HUES6 (cell line): ENCODE measurements around the gene EPN2.

ENCODE experiments used
- H3K27ac ChIP-seq: 2 replicates; pipeline ENCODE4 v1.7.0; 2013; ENCODE audit warnings: low read depth, mild to moderate bottlenecking, low read length, inconsistent platforms
- H3K27me3 ChIP-seq: 2 replicates; pipeline ENCODE4 v1.6.1; 2013; ENCODE audit warnings: low read length; ENCODE audit not compliant: control insufficient read depth, insufficient read depth
- H3K36me3 ChIP-seq: 2 replicates; pipeline ENCODE4 v1.6.1; 2013; ENCODE audit warnings: low read length; ENCODE audit not compliant: control insufficient read depth, insufficient read depth
- H3K4me1 ChIP-seq: 2 replicates; pipeline ENCODE4 v1.6.1; 2013; ENCODE audit warnings: low read length; ENCODE audit not compliant: control insufficient read depth, insufficient read depth
- H3K4me3 ChIP-seq: 2 replicates; pipeline ENCODE4 v1.5.1; 2013; ENCODE audit warnings: low read depth, low read length
- H3K9ac ChIP-seq: one replicate; pipeline ENCODE4 v1.6.1; 2013; ENCODE audit warnings: mild to moderate bottlenecking, low read length
- H3K9me3 ChIP-seq: 2 replicates; pipeline ENCODE4 v1.6.1; 2013; ENCODE audit warnings: low read depth, low read length; ENCODE audit not compliant: control insufficient read depth, insufficient read depth

Gene EPN2

DNA sequence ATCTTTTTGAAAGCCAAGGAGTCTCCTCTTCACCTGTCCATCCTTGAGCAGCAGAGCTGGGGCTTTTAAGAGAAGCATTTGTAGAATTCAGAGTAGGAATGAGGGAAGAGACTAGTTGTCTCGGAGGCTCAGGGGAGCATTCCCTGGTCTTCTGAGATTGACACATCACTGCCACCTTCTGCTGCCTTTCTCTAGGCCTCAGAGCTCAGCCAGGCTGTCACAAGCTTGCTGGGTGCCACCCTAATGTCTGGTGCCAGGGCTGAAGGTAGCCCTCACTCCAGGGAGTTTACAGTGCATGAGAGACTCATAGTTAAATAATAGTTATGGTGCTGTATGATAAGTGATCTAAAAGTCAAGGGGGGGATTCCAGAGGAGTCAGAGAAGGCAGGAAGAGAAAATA is 85.7 kb downstream of the EPN2 start:
- H3K27ac ChIP-seq = no peak overlapping the region
- no peaks in the 10 kb centered on the region for H3K27me3 ChIP-seq
- peaks cover 22% of the 10 kb centered on the region for H3K36me3 ChIP-seq
- peaks cover 5% of the 10 kb centered on the region; the same call in 1 of the 2 replicates for H3K9me3 ChIP-seq
- no peak overlapping the region for H3K4me3 ChIP-seq
- H3K9ac ChIP-seq = no peak overlapping the region
- H3K4me1 ChIP-seq = peaks cover 8% of the 10 kb centered on the region

DNA sequence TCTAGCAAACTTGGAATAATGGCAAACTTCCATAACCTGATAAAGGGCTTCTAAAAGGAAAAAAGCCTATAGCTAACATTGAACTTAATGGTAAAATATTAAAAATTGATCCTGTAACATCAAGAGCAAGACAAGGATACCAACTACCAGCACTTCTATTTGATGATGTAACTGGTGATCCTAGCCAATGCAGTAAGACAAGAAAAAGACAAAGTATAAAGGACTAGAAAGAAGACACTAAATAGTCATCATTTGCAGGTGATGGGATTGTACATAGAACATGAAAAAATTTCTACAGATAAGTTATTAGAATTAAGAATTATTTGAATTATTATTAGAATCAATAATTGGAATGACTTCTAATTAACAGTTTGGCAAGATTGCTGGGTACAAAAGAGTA is 88.4 kb downstream of the EPN2 start:
- no peak overlapping the region for H3K27ac ChIP-seq
- no peak overlapping the region for H3K9ac ChIP-seq
- H3K27me3 ChIP-seq = no peaks in the 10 kb centered on the region
- peaks cover 7% of the 10 kb centered on the region; the same call in 1 of the 2 replicates for H3K4me1 ChIP-seq
- H3K4me3 ChIP-seq = no peak overlapping the region
- H3K9me3 ChIP-seq = peaks cover 5% of the 10 kb centered on the region; the same call in 1 of the 2 replicates
- H3K36me3 ChIP-seq = peaks cover 40% of the 10 kb centered on the region

DNA sequence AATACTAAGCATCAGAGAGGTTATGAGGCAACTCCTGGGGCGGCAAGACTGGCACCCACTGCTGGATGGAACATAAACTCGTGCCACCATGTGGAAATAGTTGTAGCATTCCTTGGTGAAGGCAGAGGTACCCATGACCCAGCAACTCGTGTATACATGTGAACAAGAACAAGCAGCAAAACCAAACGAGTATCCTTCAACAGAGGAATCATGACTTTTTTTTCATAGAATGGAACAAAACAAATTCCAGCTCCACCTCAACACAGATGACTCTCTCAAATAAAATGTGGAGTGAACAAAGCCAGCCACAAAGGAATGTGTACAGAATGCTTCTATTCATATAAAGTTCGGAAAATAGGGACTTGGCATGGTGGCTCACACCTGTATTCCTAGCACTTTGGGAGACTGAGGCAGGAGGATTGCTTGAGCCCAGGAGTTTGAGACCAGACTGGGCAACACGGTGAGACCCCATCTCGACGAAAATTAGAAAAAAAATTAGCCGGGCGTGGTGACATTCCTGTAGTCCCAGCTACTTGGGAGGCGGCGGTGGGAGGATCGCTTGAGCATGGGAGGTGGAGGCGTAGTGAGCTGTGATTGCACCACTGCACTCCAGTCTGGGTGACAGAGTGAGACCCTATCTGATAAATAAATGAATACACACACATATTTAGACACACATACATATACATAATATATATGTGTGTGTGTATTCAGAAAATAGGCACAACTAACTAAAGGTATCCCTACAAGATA is 90.0 kb downstream of the EPN2 start:
- Histone ChIP-seq H3K4me1 (no peaks in the 10 kb centered on the region; the same call in 1 of the 2 replicates), H3K27ac (no peak overlapping the region), H3K9me3 (peaks cover 5% of the 10 kb centered on the region; the same call in 1 of the 2 replicates), H3K9ac (no peak overlapping the region), H3K36me3 (peaks cover 51% of the 10 kb centered on the region), H3K27me3 (no peaks in the 10 kb centered on the region), H3K4me3 (no peak overlapping the region)

DNA sequence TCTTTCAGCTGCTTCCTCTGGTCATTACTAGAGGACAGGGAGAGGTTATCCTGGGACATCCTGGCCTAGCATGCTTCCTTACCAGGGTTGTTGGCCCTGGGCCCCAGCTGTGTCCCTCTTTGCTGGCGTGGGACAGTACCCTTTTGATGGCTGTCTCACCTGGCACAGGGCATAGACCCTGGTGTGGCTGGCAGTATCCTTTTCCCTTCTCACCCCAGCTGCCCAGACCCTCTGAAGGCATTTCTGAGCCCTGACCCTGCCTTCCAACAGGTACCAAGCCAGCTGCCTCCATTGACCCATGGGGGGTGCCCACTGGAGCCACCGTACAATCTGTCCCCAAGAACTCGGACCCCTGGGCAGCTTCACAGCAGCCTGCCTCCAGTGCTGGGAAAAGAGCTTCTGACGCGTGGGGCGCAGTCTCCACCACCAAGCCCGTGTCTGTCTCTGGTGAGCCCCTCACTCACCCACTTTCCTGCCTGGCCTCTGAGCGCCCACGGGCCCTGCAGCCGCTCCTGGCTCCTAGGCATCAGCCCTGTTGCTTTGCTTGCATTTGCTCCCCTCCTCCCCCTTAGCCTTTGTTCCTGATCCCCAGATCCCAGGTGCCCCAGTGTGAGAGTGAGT is 91.4 kb downstream of the EPN2 start:
- H3K27me3 ChIP-seq = no peaks in the 10 kb centered on the region
- peaks cover 56% of the 10 kb centered on the region for H3K36me3 ChIP-seq
- H3K27ac ChIP-seq = no peak overlapping the region
- no peak overlapping the region for H3K9ac ChIP-seq
- H3K4me3 ChIP-seq = no peak overlapping the region
- H3K4me1 ChIP-seq = peaks cover 3% of the 10 kb centered on the region; the same call in 1 of the 2 replicates
- H3K9me3 ChIP-seq = peaks cover 5% of the 10 kb centered on the region; the same call in 1 of the 2 replicates

DNA sequence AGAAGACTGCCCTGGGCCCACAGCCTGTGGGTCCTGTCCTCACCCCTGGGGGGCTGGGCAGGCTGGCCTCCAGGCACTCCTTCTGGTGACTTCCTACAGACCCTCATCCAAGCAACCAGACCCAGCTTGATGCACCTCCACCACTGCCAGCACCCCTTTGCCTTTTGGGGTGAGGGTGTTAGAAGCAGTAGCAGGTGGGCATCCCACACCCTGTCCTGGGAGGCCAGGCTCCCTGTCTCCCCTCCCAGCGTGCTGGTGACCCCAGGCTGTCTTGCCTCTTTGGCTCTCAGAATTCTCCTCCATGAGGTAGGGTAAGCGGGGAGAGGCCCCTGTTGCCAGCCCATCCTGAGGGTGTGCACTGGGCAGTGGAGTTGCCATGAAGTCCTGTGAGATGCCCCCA is 92.0 kb downstream of the EPN2 start:
- Histone ChIP-seq H3K4me1 (peaks cover 7% of the 10 kb centered on the region; the same call in 1 of the 2 replicates), H3K9ac (no peak overlapping the region), H3K36me3 (peaks cover 58% of the 10 kb centered on the region), H3K27ac (no peak overlapping the region), H3K4me3 (no peak overlapping the region), H3K27me3 (no peaks in the 10 kb centered on the region), H3K9me3 (peaks cover 5% of the 10 kb centered on the region; the same call in 1 of the 2 replicates)

DNA sequence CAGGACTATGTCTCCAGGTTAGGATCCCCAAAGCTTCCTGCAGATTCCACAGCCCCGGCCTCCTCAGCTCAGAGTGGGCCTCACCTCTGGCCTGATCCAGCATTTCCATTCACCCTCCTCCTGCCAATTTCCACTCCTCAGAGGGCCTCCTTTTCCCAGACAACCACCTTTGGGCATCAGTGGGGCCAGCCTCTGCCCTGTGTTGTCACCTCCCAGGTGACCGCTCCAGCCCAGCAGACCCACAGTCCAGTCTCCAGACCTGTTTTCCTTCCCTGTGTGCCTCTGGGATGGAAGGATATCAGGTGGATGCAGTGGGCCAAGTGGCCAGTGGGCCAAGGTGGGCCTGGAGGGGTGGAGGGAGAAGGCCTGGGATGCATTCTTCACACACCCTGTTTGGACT is 92.7 kb downstream of the EPN2 start:
- no peak overlapping the region for H3K9ac ChIP-seq
- H3K36me3 ChIP-seq = peaks cover 61% of the 10 kb centered on the region
- peaks cover 5% of the 10 kb centered on the region; the same call in 1 of the 2 replicates for H3K9me3 ChIP-seq
- H3K27ac ChIP-seq = no peak overlapping the region
- no peaks in the 10 kb centered on the region for H3K27me3 ChIP-seq
- H3K4me1 ChIP-seq = peaks cover 7% of the 10 kb centered on the region; the same call in 1 of the 2 replicates
- no peak overlapping the region for H3K4me3 ChIP-seq

DNA sequence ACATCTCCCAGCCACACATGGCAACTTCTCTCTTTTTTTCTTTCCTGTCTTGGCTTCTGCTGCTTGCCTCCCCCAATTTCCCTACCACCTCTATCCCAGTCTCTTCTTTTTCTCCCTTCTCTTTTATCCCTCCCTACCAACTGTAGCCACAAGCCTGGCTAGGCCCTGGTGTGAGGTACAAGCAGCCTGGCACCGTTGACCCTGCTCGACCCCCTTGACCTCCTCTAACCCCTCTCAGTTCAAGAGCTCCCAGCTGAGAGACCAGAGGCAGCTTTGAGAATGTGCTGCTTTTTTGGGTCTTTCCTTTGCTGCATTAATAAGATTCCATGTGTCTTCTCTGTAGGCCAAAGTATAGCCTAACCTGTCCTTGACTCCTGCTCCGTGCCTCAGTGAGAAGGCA is 93.1 kb downstream of the EPN2 start:
- Histone ChIP-seq H3K4me1 (peaks cover 7% of the 10 kb centered on the region; the same call in 1 of the 2 replicates), H3K27me3 (no peaks in the 10 kb centered on the region), H3K9ac (no peak overlapping the region), H3K27ac (no peak overlapping the region), H3K9me3 (peaks cover 3% of the 10 kb centered on the region; the same call in 1 of the 2 replicates), H3K36me3 (peaks cover 58% of the 10 kb centered on the region), H3K4me3 (no peak overlapping the region)

DNA sequence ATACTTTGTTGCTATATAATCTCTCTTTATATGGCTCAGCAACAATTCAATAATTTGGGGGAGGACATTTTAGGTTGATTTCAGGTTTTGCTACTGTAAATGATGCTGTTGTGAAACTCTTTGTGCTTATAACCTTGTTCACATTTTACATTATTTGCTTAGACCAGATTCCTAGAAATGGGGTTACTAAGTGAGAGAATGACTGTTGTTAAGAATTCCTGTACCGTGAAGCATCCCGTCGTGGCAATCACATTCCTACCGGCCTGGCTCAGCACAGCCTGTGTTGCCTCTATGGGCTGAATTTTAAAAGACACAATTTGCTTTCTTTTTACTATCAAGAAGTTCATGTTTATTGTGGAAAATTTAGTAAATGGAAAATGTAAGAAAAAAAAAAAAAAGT is 94.0 kb downstream of the EPN2 start:
- Histone ChIP-seq H3K27ac (no peak overlapping the region), H3K9me3 (no peaks in the 10 kb centered on the region), H3K9ac (no peak overlapping the region), H3K4me1 (peaks cover 7% of the 10 kb centered on the region; the same call in 1 of the 2 replicates), H3K27me3 (no peaks in the 10 kb centered on the region), H3K36me3 (peaks cover 58% of the 10 kb centered on the region), H3K4me3 (no peak overlapping the region)

DNA sequence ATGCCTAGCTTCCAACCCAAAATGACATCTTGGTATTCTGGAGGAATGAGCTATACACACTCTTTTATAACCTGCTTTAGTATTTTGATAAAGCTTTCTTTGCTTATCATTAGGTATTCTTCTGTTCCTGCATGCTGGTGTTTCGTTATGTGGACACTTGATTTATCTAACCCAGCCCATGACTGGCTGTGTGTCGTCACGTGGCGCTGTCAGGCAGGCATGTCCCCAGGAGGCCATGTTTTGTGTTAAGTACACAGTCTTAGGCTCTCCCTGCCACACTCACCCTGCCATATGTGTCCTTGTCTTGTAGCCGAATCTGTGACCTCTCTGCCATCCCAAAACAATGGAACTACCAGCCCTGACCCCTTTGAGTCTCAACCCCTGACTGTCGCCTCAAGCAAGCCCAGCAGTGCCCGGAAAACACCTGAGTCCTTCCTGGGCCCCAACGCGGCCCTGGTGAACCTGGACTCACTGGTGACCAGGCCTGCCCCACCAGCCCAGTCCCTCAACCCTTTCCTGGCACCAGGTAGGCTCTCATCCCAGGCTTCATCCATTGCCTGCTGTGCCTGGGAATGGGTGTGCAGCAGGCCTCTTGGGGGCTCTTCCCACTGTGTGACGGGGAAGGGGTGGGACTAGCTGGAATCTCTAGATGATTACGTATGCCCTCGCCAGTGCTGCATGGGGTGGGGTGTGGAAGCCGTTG is 94.5 kb downstream of the EPN2 start:
- Histone ChIP-seq H3K9ac (no peak overlapping the region), H3K4me1 (peaks cover 8% of the 10 kb centered on the region; the same call in 1 of the 2 replicates)

DNA sequence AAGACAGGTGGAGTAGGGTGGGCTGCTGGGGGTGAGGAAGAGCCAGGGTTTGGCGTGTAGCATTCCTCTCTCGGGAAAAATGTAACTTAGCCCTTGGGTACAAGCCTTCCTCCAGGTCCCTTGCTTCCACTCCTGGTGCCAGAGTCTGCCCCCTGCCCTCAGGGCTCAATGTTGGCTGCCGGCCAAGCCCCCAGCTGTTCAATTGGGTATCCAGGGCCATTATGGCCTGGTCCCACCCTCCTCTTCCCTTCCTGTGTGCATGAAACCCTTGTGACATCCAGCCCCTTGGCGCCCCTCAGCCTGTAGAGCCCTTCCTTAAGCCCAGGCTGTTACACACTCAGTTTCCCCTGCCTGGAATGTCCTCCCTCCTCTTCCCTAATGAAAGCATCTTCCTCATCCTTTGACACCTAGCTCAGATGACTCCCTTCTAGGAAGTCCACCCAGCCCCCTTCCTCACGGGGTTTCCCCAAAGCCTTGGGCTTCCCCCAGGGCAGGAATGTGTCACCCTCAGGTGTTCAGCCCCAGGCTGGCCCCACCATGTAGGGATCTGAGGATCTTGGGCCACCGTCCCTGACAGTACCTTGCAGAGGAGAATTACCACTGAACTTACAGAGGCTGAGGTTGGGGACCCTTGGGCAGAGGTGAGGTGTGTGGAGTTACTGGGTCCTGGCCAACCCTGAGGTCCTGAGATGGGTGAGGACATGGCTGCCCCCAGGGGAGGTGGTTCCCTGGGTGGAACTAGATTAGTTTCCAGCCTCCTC is 95.4 kb downstream of the EPN2 start:
- Histone ChIP-seq H3K4me1 (peaks cover 15% of the 10 kb centered on the region; the same call in 1 of the 2 replicates), H3K27me3 (no peaks in the 10 kb centered on the region), H3K9ac (no peak overlapping the region), H3K36me3 (peaks cover 53% of the 10 kb centered on the region), H3K4me3 (no peak overlapping the region), H3K27ac (no peak overlapping the region), H3K9me3 (no peaks in the 10 kb centered on the region)

More for the DNA sequence above, 94.5 kb downstream of the EPN2 start:
- Histone ChIP-seq H3K27me3 (no peaks in the 10 kb centered on the region), H3K4me3 (no peak overlapping the region), H3K36me3 (peaks cover 56% of the 10 kb centered on the region), H3K27ac (no peak overlapping the region), H3K9me3 (no peaks in the 10 kb centered on the region)
